ENCODE data around the gene SLC25A23.

DNA sequence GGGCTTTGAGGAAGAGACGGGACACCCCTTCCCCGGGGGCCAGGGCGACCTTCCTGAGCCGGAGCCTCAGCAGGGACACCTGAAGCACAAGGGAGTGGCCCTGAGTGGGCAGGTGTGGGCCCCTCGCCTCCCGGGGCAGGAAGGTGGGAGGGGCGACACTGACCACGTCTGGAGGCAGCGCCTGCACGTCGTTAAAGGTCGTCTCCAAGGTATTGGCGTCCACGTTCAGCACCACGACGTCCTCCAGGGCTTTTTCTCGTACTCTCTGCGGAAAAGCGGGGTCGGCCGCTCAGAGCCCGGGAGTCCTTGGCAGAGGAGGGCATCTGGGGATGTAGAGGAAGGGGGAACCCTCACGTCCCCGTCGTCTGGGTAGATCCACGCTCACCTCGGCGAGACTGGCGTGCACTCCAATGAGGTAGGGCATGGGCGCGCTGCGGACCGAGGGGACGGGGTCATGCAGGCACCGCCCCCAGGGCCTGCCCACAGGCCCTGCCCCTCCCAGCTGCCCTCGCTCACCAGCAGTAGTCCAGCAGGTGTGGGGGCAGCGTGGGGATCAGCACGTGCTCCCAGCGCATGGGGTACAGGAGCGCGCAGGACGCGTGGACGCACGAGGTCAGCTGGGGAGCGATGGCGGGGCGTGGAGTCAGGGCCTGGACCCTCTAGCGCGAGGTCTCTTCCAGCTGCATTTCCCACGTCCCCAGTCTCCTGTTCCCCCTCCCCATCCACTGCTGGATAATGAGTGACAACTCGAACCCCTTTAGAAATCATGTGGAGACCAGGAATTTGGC lies 15.9 kb upstream of the SLC25A23 start:
- no peak for TF ChIP-seq EZH2 (IDR thresholded peaks at IDR 0.05; ENCODE audit: borderline replicate concordance, low read depth, low read length, severe bottlenecking)
- TF ChIP-seq, protein P1, sequence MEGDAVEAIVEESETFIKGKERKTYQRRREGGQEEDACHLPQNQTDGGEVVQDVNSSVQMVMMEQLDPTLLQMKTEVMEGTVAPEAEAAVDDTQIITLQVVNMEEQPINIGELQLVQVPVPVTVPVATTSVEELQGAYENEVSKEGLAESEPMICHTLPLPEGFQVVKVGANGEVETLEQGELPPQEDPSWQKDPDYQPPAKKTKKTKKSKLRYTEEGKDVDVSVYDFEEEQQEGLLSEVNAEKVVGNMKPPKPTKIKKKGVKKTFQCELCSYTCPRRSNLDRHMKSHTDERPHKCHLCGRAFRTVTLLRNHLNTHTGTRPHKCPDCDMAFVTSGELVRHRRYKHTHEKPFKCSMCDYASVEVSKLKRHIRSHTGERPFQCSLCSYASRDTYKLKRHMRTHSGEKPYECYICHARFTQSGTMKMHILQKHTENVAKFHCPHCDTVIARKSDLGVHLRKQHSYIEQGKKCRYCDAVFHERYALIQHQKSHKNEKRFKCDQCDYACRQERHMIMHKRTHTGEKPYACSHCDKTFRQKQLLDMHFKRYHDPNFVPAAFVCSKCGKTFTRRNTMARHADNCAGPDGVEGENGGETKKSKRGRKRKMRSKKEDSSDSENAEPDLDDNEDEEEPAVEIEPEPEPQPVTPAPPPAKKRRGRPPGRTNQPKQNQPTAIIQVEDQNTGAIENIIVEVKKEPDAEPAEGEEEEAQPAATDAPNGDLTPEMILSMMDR (IDR thresholded peaks at IDR 0.05; ENCODE audit: borderline replicate concordance, extremely low read depth, low read length, poor library complexity, severe bottlenecking): no peak
